ENCODE results near the gene TMC2.

Gene TMC2

GRCh38 chr20:2538356-2538755 is 2.0 kb downstream of the TMC2 start:
- H4K5ac ChIP-seq (ENCODE audit: low read length) = no peak overlapping the region
- H2AK5ac ChIP-seq (ENCODE audit: low read length) = no peak overlapping the region
- no peak overlapping the region for H3K27ac ChIP-seq (ENCODE audit: low read depth, low read length)
- DNase-seq = no peak
- WGBS (ENCODE audit: extremely low coverage, insufficient coverage, low lambda C conversion rate) = no CpG with 5 or more reads among the region's 12 CpGs
- no peaks in the 10 kb centered on the region for H3K79me2 ChIP-seq (ENCODE audit: control insufficient read depth, insufficient read depth, low read length)
- H3K36me3 ChIP-seq (ENCODE audit: control insufficient read depth, insufficient read depth, low read length) = no peaks in the 10 kb centered on the region
- H3K79me1 ChIP-seq (ENCODE audit: low read length) = no peaks in the 10 kb centered on the region
- no peak overlapping the region for H2BK15ac ChIP-seq (replicated peaks; ENCODE audit: low read depth)
- no peak overlapping the region for H4K8ac ChIP-seq (ENCODE audit: low read depth, low read length)
- no peak overlapping the region for H3K9ac ChIP-seq (ENCODE audit: low read length)
- H3K56ac ChIP-seq (ENCODE audit: low read length) = no peak overlapping the region
- H3K4me1 ChIP-seq (ENCODE audit: control insufficient read depth, low read depth, low read length) = peaks cover 3% of the 10 kb centered on the region
- no peak overlapping the region for H3K4me2 ChIP-seq (ENCODE audit: low read length)
- no peak overlapping the region for H3K4ac ChIP-seq (ENCODE audit: low read depth, low read length)
- no peak overlapping the region for H3K18ac ChIP-seq (ENCODE audit: low read length)
- H2BK120ac ChIP-seq (ENCODE audit: low read depth, low read length) = no peak overlapping the region
- no peak overlapping the region for H3K4me3 ChIP-seq (ENCODE audit: low read length)
- no peak overlapping the region for H2BK5ac ChIP-seq (ENCODE audit: low read length)
- H3K23ac ChIP-seq (ENCODE audit: low read length) = no peak overlapping the region
- no peaks in the 10 kb centered on the region for H3K27me3 ChIP-seq (ENCODE audit: insufficient read depth, low read length, poor library complexity)

GRCh38 chr20:2538931-2539720 is 2.8 kb downstream of the TMC2 start:
- Histone ChIP-seq H3K79me1 (ENCODE audit: low read length) (no peaks in the 10 kb centered on the region), H4K8ac (ENCODE audit: low read depth, low read length) (no peak overlapping the region), H2BK15ac (replicated peaks; ENCODE audit: low read depth) (no peak overlapping the region), H3K4ac (ENCODE audit: low read depth, low read length) (no peak overlapping the region), H3K36me3 (ENCODE audit: control insufficient read depth, insufficient read depth, low read length) (no peaks in the 10 kb centered on the region), H4K5ac (ENCODE audit: low read length) (no peak overlapping the region), H2BK5ac (ENCODE audit: low read length) (no peak overlapping the region), H3K4me1 (ENCODE audit: control insufficient read depth, low read depth, low read length) (peaks cover 3% of the 10 kb centered on the region), H3K23ac (ENCODE audit: low read length) (no peak overlapping the region), H3K18ac (ENCODE audit: low read length) (no peak overlapping the region), H2BK120ac (ENCODE audit: low read depth, low read length) (no peak overlapping the region), H3K27ac (ENCODE audit: low read depth, low read length) (no peak overlapping the region), H3K9ac (ENCODE audit: low read length) (no peak overlapping the region), H3K4me3 (ENCODE audit: low read length) (no peak overlapping the region), H3K4me2 (ENCODE audit: low read length) (no peak overlapping the region), H2AK5ac (ENCODE audit: low read length) (no peak overlapping the region), H3K27me3 (ENCODE audit: insufficient read depth, low read length, poor library complexity) (no peaks in the 10 kb centered on the region), H3K79me2 (ENCODE audit: control insufficient read depth, insufficient read depth, low read length) (no peaks in the 10 kb centered on the region), H3K56ac (ENCODE audit: low read length) (no peak overlapping the region)
- DNase-seq = no peak
- no CpG with 5 or more reads among the region's 8 CpGs for WGBS (ENCODE audit: extremely low coverage, insufficient coverage, low lambda C conversion rate)

- H3K27me3 ChIP-seq (ENCODE audit: insufficient read depth, low read length, poor library complexity) = no peaks in the 10 kb centered on the region
- no peak overlapping the region for H3K23ac ChIP-seq (ENCODE audit: low read length)
- no peak overlapping the region for H3K4me2 ChIP-seq (ENCODE audit: low read length)
- H3K56ac ChIP-seq (ENCODE audit: low read length) = no peak overlapping the region
- H3K36me3 ChIP-seq (ENCODE audit: control insufficient read depth, insufficient read depth, low read length) = no peaks in the 10 kb centered on the region
- H3K27ac ChIP-seq (ENCODE audit: low read depth, low read length) = no peak overlapping the region
- no peak overlapping the region for H3K9ac ChIP-seq (ENCODE audit: low read length)
- no peak overlapping the region for H2AK5ac ChIP-seq (ENCODE audit: low read length)
- H3K4me3 ChIP-seq (ENCODE audit: low read length) = no peak overlapping the region
- no peaks in the 10 kb centered on the region for H3K79me2 ChIP-seq (ENCODE audit: control insufficient read depth, insufficient read depth, low read length)
- H3K79me1 ChIP-seq (ENCODE audit: low read length) = no peaks in the 10 kb centered on the region
- no peak overlapping the region for H3K4ac ChIP-seq (ENCODE audit: low read depth, low read length)
- no peak overlapping the region for H4K8ac ChIP-seq (ENCODE audit: low read depth, low read length)
- no peaks in the 10 kb centered on the region for H3K4me1 ChIP-seq (ENCODE audit: control insufficient read depth, low read depth, low read length)
- H2BK120ac ChIP-seq (ENCODE audit: low read depth, low read length) = no peak overlapping the region
- WGBS (ENCODE audit: extremely low coverage, insufficient coverage, low lambda C conversion rate) = no CpG with 5 or more reads among the region's 2 CpGs
- DNase-seq = no peak
- H2BK15ac ChIP-seq (replicated peaks; ENCODE audit: low read depth) = no peak overlapping the region
- H2BK5ac ChIP-seq (ENCODE audit: low read length) = no peak overlapping the region
- no peak overlapping the region for H3K18ac ChIP-seq (ENCODE audit: low read length)
- no peak overlapping the region for H4K5ac ChIP-seq (ENCODE audit: low read length)
Observed at GRCh38 chr20:2541940-2542339, 5.6 kb downstream of the TMC2 start.

- no peaks in the 10 kb centered on the region for H3K27me3 ChIP-seq (ENCODE audit: insufficient read depth, low read length, poor library complexity)
Observed at GRCh38 chr20:2542361-2542760, 6.0 kb downstream of the TMC2 start.

GRCh38 chr20:2544211-2544610 is 7.8 kb downstream of the TMC2 start:
- H3K18ac ChIP-seq (ENCODE audit: low read length) = no peak overlapping the region
- no peak overlapping the region for H2BK120ac ChIP-seq (ENCODE audit: low read depth, low read length)
- no peak overlapping the region for H2BK15ac ChIP-seq (replicated peaks; ENCODE audit: low read depth)
- no peak overlapping the region for H2BK5ac ChIP-seq (ENCODE audit: low read length)
- no peak overlapping the region for H3K56ac ChIP-seq (ENCODE audit: low read length)
- no peaks in the 10 kb centered on the region for H3K4me1 ChIP-seq (ENCODE audit: control insufficient read depth, low read depth, low read length)
- H3K36me3 ChIP-seq (ENCODE audit: control insufficient read depth, insufficient read depth, low read length) = no peaks in the 10 kb centered on the region
- H3K27ac ChIP-seq (ENCODE audit: low read depth, low read length) = no peak overlapping the region
- H2AK5ac ChIP-seq (ENCODE audit: low read length) = no peak overlapping the region
- no peaks in the 10 kb centered on the region for H3K79me1 ChIP-seq (ENCODE audit: low read length)
- H3K27me3 ChIP-seq (ENCODE audit: insufficient read depth, low read length, poor library complexity) = no peaks in the 10 kb centered on the region
- H4K5ac ChIP-seq (ENCODE audit: low read length) = no peak overlapping the region
- H3K4ac ChIP-seq (ENCODE audit: low read depth, low read length) = no peak overlapping the region
- H4K8ac ChIP-seq (ENCODE audit: low read depth, low read length) = no peak overlapping the region
- WGBS (ENCODE audit: extremely low coverage, insufficient coverage, low lambda C conversion rate) = no CpG with 5 or more reads among the region's 1 CpG
- no peak overlapping the region for H3K23ac ChIP-seq (ENCODE audit: low read length)
- no peaks in the 10 kb centered on the region for H3K79me2 ChIP-seq (ENCODE audit: control insufficient read depth, insufficient read depth, low read length)
- H3K4me2 ChIP-seq (ENCODE audit: low read length) = no peak overlapping the region
- no peak overlapping the region for H3K9ac ChIP-seq (ENCODE audit: low read length)
- no peak for DNase-seq
- H3K4me3 ChIP-seq (ENCODE audit: low read length) = no peak overlapping the region

More at GRCh38 chr20:2542361-2542760, 6.0 kb downstream of the TMC2 start:
- no peak overlapping the region for H3K23ac ChIP-seq (ENCODE audit: low read length)
- no peak overlapping the region for H4K8ac ChIP-seq (ENCODE audit: low read depth, low read length)
- no peak overlapping the region for H2AK5ac ChIP-seq (ENCODE audit: low read length)
- H3K27ac ChIP-seq (ENCODE audit: low read depth, low read length) = no peak overlapping the region
- no peak for DNase-seq
- H3K4me3 ChIP-seq (ENCODE audit: low read length) = no peak overlapping the region
- no peak overlapping the region for H2BK15ac ChIP-seq (replicated peaks; ENCODE audit: low read depth)
- no peak overlapping the region for H2BK120ac ChIP-seq (ENCODE audit: low read depth, low read length)
- no peaks in the 10 kb centered on the region for H3K36me3 ChIP-seq (ENCODE audit: control insufficient read depth, insufficient read depth, low read length)
- H3K79me2 ChIP-seq (ENCODE audit: control insufficient read depth, insufficient read depth, low read length) = no peaks in the 10 kb centered on the region
- H3K18ac ChIP-seq (ENCODE audit: low read length) = no peak overlapping the region
- H4K5ac ChIP-seq (ENCODE audit: low read length) = no peak overlapping the region
- H3K4ac ChIP-seq (ENCODE audit: low read depth, low read length) = no peak overlapping the region
- H3K4me1 ChIP-seq (ENCODE audit: control insufficient read depth, low read depth, low read length) = no peaks in the 10 kb centered on the region
- H2BK5ac ChIP-seq (ENCODE audit: low read length) = no peak overlapping the region
- no peak overlapping the region for H3K56ac ChIP-seq (ENCODE audit: low read length)
- no peak overlapping the region for H3K9ac ChIP-seq (ENCODE audit: low read length)
- H3K4me2 ChIP-seq (ENCODE audit: low read length) = no peak overlapping the region
- no CpG with 5 or more reads among the region's 4 CpGs for WGBS (ENCODE audit: extremely low coverage, insufficient coverage, low lambda C conversion rate)
- H3K79me1 ChIP-seq (ENCODE audit: low read length) = no peaks in the 10 kb centered on the region

GRCh38 chr20:2545594-2545993 is 9.2 kb downstream of the TMC2 start:
- H3K79me2 ChIP-seq (ENCODE audit: control insufficient read depth, insufficient read depth, low read length) = no peaks in the 10 kb centered on the region
- no peak overlapping the region for H3K18ac ChIP-seq (ENCODE audit: low read length)
- H3K9ac ChIP-seq (ENCODE audit: low read length) = no peak overlapping the region
- no peak overlapping the region for H3K56ac ChIP-seq (ENCODE audit: low read length)
- H4K8ac ChIP-seq (ENCODE audit: low read depth, low read length) = no peak overlapping the region
- no peak overlapping the region for H2BK5ac ChIP-seq (ENCODE audit: low read length)
- no peak overlapping the region for H3K23ac ChIP-seq (ENCODE audit: low read length)
- no peaks in the 10 kb centered on the region for H3K79me1 ChIP-seq (ENCODE audit: low read length)
- H3K4me2 ChIP-seq (ENCODE audit: low read length) = no peak overlapping the region
- H3K4ac ChIP-seq (ENCODE audit: low read depth, low read length) = no peak overlapping the region
- no peaks in the 10 kb centered on the region for H3K27me3 ChIP-seq (ENCODE audit: insufficient read depth, low read length, poor library complexity)
- no peaks in the 10 kb centered on the region for H3K36me3 ChIP-seq (ENCODE audit: control insufficient read depth, insufficient read depth, low read length)
- no peak overlapping the region for H3K27ac ChIP-seq (ENCODE audit: low read depth, low read length)
- H4K5ac ChIP-seq (ENCODE audit: low read length) = no peak overlapping the region
- no peak overlapping the region for H3K4me3 ChIP-seq (ENCODE audit: low read length)
- H3K4me1 ChIP-seq (ENCODE audit: control insufficient read depth, low read depth, low read length) = no peaks in the 10 kb centered on the region
- 100% methylated on average over 2 of the region's 2 CpGs for WGBS (ENCODE audit: extremely low coverage, insufficient coverage, low lambda C conversion rate)
- no peak overlapping the region for H2AK5ac ChIP-seq (ENCODE audit: low read length)
- DNase-seq = no peak
- H2BK15ac ChIP-seq (replicated peaks; ENCODE audit: low read depth) = no peak overlapping the region
- H2BK120ac ChIP-seq (ENCODE audit: low read depth, low read length) = no peak overlapping the region

Measured in mesendoderm (in vitro differentiated cells).